ENCODE measurements around the gene BZW2.

Gene BZW2

DNA sequence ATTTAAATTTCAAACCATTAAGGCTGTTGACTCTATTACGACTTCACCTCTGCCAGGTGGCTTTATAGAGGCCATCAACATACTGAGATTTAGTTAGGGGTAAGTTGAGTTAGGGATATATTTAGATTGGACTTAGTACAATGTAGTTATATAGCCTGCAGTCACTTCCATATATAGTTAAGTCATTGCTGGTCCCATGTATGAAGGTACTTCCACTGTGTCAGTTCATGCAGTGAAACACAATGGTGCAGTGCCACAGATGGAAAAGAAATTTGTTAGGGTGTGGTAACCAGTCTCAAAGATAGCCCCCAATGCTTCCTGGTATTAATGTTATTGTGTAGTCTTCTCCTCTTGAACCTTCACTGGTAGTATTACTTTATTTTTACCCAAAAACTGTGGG is 95.0 kb downstream of the BZW2 start:
- peaks cover 35% of the 10 kb centered on the region for H3K4me1 ChIP-seq (ENCODE audit: control insufficient read depth, insufficient read depth, low read length)
- no peak overlapping the region for H3K4me3 ChIP-seq (ENCODE audit: low read length)
- no peak for DNase-seq (ENCODE audit: low read depth)
- no peak overlapping the region for H3K9ac ChIP-seq (ENCODE audit: low read length)
- no peaks in the 10 kb centered on the region for H3K27me3 ChIP-seq (replicated peaks; ENCODE audit: control insufficient read depth, insufficient read depth, low read length)
- no peaks in the 10 kb centered on the region for H3K9me3 ChIP-seq (ENCODE audit: control insufficient read depth, low read length)
- no peaks in the 10 kb centered on the region for H3K36me3 ChIP-seq (ENCODE audit: control insufficient read depth, insufficient read depth, low read length, severe bottlenecking)

DNA sequence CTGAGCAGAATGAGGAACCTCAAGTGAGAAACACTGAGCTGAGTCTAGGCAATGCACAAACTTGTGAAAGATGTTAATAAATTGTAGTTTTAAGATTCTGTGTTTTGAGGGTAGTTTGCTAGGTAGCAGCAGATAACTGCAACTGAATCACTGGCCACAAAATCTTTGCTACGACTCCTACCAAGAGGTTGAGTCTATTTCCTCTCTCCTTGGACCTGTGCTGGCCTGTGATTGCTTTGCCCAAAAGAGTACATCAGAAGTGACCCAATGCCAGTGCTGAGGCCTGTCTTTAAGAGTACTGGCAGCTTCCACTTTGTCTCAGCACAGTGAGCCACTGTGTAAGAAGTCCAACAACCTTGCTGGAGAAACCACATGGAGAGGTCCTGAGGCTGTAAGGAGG is 95.7 kb downstream of the BZW2 start:
- no peak overlapping the region for H3K4me3 ChIP-seq (ENCODE audit: low read length)
- peaks cover 37% of the 10 kb centered on the region for H3K4me1 ChIP-seq (ENCODE audit: control insufficient read depth, insufficient read depth, low read length)
- no peak for DNase-seq (ENCODE audit: low read depth)
- no peaks in the 10 kb centered on the region for H3K27me3 ChIP-seq (replicated peaks; ENCODE audit: control insufficient read depth, insufficient read depth, low read length)
- H3K9ac ChIP-seq (ENCODE audit: low read length) = no peak overlapping the region
- H3K9me3 ChIP-seq (ENCODE audit: control insufficient read depth, low read length) = no peaks in the 10 kb centered on the region
- no peaks in the 10 kb centered on the region for H3K36me3 ChIP-seq (ENCODE audit: control insufficient read depth, insufficient read depth, low read length, severe bottlenecking)

DNA sequence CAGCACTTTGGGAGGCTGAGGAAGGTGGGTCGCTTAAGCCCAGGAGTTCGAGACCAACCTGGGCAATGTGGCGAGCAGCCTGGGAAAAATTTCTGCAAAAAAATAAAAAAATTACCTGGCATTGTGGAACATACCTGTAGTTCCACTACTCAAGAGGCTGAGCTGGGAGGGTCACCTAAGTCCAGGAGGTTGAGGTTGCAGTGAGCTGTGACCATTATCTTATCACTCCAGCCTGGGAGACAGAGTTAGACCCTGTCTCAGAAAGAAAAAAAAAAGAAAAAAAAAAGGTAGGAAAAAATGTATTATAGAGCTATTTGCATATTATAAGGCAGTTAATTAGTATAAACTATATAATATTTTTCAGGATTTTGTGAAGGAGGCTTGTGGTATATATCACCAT is 96.6 kb downstream of the BZW2 start:
- Histone ChIP-seq H3K4me3 (ENCODE audit: low read length) (no peak overlapping the region), H3K9me3 (ENCODE audit: control insufficient read depth, low read length) (no peaks in the 10 kb centered on the region), H3K27me3 (replicated peaks; ENCODE audit: control insufficient read depth, insufficient read depth, low read length) (no peaks in the 10 kb centered on the region), H3K36me3 (ENCODE audit: control insufficient read depth, insufficient read depth, low read length, severe bottlenecking) (no peaks in the 10 kb centered on the region), H3K4me1 (ENCODE audit: control insufficient read depth, insufficient read depth, low read length) (peaks cover 44% of the 10 kb centered on the region), H3K9ac (ENCODE audit: low read length) (no peak overlapping the region)
- DNase-seq (ENCODE audit: low read depth) = no peak

DNA sequence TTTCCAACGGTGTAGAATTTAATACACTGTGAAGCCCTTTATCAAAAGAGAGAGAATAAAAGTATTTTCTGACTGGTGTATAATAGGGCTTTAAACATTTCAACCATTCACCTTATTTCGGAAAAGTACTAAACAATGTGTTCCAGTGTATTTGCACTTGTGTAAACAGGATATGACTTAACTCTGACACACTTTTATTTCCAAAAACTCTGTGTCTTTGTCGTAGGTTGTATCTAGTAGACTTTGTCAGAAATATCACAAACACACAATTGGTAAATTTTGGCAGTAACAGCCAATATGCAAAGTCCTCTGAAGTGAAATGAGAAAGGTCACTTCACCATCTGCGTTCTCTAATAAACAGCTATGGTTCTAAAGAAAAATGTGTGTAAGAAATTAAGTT is 97.3 kb downstream of the BZW2 start:
- no peaks in the 10 kb centered on the region for H3K9me3 ChIP-seq (ENCODE audit: control insufficient read depth, low read length)
- H3K9ac ChIP-seq (ENCODE audit: low read length) = no peak overlapping the region
- no peak overlapping the region for H3K4me3 ChIP-seq (ENCODE audit: low read length)
- no peak for DNase-seq (ENCODE audit: low read depth)
- H3K27me3 ChIP-seq (replicated peaks; ENCODE audit: control insufficient read depth, insufficient read depth, low read length) = no peaks in the 10 kb centered on the region
- H3K4me1 ChIP-seq (ENCODE audit: control insufficient read depth, insufficient read depth, low read length) = peaks cover 44% of the 10 kb centered on the region
- H3K36me3 ChIP-seq (ENCODE audit: control insufficient read depth, insufficient read depth, low read length, severe bottlenecking) = no peaks in the 10 kb centered on the region

DNA sequence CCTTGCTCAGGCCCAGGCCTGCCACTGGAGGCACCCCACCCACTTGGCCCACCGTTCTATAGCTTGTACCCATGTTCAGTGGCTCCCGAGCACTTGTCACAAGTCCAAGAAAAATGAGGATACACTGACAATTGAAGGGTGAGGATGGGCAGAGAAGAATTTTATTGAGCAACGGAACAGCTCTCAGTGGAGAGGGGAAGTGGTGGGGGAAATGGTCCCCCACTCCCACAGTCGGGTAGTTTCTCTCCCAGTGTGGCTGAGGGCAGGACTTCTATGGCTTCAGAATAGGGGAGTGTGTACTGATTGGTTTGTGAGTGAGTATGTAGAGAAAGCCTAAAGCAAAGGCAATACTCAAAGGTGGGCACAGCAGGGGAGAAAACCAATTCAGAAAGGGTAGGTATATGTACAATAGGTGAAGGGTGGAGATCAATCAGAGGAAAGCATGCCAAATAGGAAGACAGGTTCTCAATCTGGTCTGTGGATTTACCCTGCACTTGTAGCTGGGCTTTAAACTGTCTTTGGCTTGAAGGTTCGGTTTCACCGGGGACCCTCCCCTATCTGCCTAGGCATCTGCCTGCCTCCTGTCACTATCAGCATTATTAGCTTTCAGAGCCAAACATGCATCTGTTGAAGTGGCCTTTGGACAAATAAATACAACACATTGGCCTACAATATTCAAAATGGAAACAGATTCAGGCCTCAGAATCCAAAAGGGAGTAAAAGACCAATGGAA is 98.7 kb downstream of the BZW2 start:
- H3K9ac ChIP-seq (ENCODE audit: low read length) = no peak overlapping the region
- no peaks in the 10 kb centered on the region for H3K36me3 ChIP-seq (ENCODE audit: control insufficient read depth, insufficient read depth, low read length, severe bottlenecking)
- no peak for DNase-seq (ENCODE audit: low read depth)
- no peaks in the 10 kb centered on the region for H3K27me3 ChIP-seq (replicated peaks; ENCODE audit: control insufficient read depth, insufficient read depth, low read length)
- H3K4me1 ChIP-seq (ENCODE audit: control insufficient read depth, insufficient read depth, low read length) = peaks cover 41% of the 10 kb centered on the region
- no peak overlapping the region for H3K4me3 ChIP-seq (ENCODE audit: low read length)
- no peaks in the 10 kb centered on the region for H3K9me3 ChIP-seq (ENCODE audit: control insufficient read depth, low read length)

DNA sequence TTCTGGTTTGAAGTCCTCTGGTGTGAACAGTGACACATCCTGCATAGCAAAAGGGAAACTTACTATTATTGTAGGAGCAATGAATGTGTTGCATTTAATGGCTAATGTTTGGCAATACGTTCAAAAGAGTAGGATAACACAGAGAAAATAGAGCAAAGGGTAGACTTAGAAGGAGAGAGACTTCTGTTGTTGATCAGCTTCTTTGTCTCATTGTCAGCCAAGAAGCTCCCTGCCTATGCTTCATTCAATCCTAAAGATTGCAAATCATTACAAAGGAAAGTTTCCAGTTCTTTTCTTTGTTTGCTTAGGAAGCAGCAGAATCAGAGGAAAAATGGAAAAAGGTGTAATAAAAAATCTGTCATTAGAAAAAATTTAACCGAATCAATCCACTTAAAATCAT is 99.7 kb downstream of the BZW2 start:
- no peaks in the 10 kb centered on the region for H3K9me3 ChIP-seq (ENCODE audit: control insufficient read depth, low read length)
- no peak overlapping the region for H3K4me3 ChIP-seq (ENCODE audit: low read length)
- no peaks in the 10 kb centered on the region for H3K27me3 ChIP-seq (replicated peaks; ENCODE audit: control insufficient read depth, insufficient read depth, low read length)
- DNase-seq (ENCODE audit: low read depth) = no peak
- H3K9ac ChIP-seq (ENCODE audit: low read length) = no peak overlapping the region
- H3K36me3 ChIP-seq (ENCODE audit: control insufficient read depth, insufficient read depth, low read length, severe bottlenecking) = no peaks in the 10 kb centered on the region
- H3K4me1 ChIP-seq (ENCODE audit: control insufficient read depth, insufficient read depth, low read length) = peaks cover 31% of the 10 kb centered on the region

DNA sequence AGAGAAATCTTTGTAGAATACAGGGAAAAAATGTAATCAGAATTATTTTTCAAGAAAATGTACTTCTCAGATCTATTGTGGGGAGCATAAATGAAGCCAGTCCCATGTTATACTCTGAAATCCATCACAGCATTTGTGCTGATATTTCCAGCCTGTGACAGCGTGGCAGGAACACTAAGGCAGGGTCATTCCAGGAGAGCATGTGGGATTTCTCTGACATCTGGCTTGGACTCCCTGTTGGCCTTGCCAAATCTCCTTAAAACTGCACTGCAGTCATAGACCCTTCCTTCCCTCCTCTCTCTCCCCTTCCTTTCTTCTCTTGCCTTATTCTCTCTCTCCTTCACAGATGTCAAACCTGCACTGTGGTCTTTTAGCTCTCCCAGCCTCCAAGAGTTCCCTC is 101.1 kb downstream of the BZW2 start:
- H3K36me3 ChIP-seq (ENCODE audit: control insufficient read depth, insufficient read depth, low read length, severe bottlenecking) = no peaks in the 10 kb centered on the region
- no peak overlapping the region for H3K9ac ChIP-seq (ENCODE audit: low read length)
- H3K4me3 ChIP-seq (ENCODE audit: low read length) = no peak overlapping the region
- peaks cover 27% of the 10 kb centered on the region for H3K4me1 ChIP-seq (ENCODE audit: control insufficient read depth, insufficient read depth, low read length)
- DNase-seq (ENCODE audit: low read depth) = no peak
- H3K27me3 ChIP-seq (replicated peaks; ENCODE audit: control insufficient read depth, insufficient read depth, low read length) = no peaks in the 10 kb centered on the region
- no peaks in the 10 kb centered on the region for H3K9me3 ChIP-seq (ENCODE audit: control insufficient read depth, low read length)

DNA sequence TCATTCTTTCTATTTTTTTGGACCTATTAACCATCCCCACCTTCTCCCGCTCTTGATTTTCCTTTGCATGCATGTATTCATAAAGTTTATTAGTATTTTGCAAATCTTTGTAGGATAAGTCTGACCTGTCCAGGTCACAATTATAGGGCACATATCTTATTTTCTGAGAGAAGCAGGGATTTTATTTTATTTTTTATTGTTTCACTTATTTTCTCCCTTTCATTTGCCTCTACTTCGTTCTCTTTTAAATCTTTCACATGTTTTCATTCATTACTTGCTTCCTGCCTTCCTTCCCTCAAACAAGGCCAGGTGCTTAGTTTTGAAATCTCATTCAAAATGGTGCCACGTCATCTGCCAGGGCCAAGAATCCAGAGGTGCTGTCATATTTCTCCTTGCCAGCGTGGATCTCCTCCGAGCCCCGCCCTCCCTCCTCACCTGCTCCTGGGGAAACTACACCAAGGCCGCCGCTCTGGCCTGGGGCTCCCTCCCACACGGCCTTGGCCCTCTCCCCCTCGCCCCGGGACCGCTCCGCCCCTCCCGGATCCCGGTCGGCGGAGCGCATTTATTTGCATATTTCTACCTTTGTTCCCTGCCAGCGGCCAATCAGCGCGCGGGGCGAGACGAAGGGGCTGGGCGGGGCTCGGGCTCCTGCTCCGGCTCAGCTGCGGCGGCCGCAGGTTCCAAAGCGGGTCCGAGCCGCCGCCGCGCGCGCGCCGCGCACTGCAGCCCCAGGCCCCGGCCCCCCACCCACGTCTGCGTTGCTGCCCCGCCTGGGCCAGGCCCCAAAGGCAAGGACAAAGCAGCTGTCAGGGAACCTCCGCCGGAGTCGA is 107.3 kb downstream of the BZW2 start, which contains the start of gene TSPAN13:
Gene TSPAN13, plus strand, starts transcription at position 654 of the 830 bp plus-strand sequence. CDS start 213 bp downstream, outside the sequence.
- Histone ChIP-seq H3K4me1 (ENCODE audit: control insufficient read depth, insufficient read depth, low read length) (no peaks in the 10 kb centered on the region), H3K4me3 (ENCODE audit: low read length) (peak within 1 kb of the TSS; percentile 87), H3K27me3 (replicated peaks; ENCODE audit: control insufficient read depth, insufficient read depth, low read length) (no peaks in the 10 kb centered on the region), H3K9me3 (ENCODE audit: control insufficient read depth, low read length) (no peaks in the 10 kb centered on the region), H3K9ac (ENCODE audit: low read length) (peak within 1 kb of the TSS; percentile 67), H3K36me3 (ENCODE audit: control insufficient read depth, insufficient read depth, low read length, severe bottlenecking) (no peaks in the 10 kb centered on the region)
- peak; percentile 70 for DNase-seq (ENCODE audit: low read depth)

DNA sequence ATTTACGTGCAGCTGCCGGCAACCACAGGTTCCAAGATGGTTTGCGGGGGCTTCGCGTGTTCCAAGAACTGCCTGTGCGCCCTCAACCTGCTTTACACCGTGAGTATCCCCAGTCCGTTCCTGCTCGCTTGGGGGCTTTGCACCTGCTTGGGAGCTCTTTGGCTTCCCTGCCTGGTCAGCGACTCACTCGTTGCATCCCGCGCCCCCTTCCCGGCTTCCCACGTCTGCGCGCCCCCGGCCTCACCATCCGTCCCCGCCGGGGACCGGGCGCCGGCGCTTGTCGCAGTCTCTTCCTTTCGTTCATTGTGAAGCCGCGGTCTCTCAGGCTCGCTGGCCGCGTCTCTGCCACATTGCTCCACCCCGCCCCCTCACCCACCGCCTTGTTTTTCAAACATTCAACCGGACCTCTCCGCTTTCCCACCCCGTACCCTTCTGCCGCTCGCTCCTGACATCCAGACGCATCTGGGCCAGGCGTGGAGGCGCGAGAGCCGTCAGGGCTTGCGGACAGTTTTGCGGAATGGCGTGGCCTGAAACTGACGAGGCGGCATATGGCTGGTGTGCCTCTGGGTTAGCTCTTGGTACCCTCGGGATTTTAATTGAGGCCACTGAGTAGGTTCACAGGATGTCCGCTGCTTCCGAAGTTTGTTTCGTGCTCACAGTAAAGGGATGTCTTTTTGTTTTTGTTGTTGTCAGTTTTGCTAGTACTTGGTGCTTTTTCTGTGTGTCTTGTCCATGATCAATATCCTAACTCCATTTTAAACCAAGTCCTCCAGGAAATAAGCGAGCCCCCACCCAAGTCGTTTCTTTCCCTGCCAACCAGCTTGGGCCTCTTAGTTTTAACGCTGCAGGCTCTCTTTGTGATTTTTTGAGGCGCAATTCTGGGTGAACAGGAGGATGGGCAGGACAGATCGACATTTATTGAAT is 108.2 kb downstream of the BZW2 start:
- no peaks in the 10 kb centered on the region for H3K4me1 ChIP-seq (ENCODE audit: control insufficient read depth, insufficient read depth, low read length)
- H3K4me3 ChIP-seq (ENCODE audit: low read length) = peak overlapping the region; percentile 87
- peak overlapping the region; percentile 67 for H3K9ac ChIP-seq (ENCODE audit: low read length)
- no peaks in the 10 kb centered on the region for H3K36me3 ChIP-seq (ENCODE audit: control insufficient read depth, insufficient read depth, low read length, severe bottlenecking)
- no peaks in the 10 kb centered on the region for H3K9me3 ChIP-seq (ENCODE audit: control insufficient read depth, low read length)
- peak; percentile 55 for DNase-seq (ENCODE audit: low read depth)
- H3K27me3 ChIP-seq (replicated peaks; ENCODE audit: control insufficient read depth, insufficient read depth, low read length) = no peaks in the 10 kb centered on the region

DNA sequence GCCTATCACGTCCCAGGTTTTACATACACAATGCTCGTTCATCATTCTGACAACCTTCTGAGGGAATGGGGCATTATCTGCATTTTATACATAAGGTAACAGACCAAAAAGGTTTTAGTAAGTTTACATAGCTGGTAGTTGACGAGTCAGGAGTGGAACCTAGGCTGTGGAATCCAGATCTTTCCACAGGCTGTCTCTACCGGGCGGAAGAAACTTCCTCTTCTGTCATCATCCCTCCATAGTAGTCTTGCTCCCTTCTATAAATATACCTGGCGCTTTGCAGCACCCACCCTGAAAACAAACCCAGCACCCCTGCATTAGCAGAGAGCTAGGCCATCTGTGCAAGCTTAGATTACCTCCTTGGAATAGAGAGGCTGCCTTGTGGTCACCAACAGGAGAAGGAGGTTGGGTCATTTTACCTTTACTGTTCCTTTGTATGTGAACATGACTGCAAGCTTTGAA is 108.9 kb downstream of the BZW2 start:
- Histone ChIP-seq H3K9ac (ENCODE audit: low read length) (no peak overlapping the region), H3K4me3 (ENCODE audit: low read length) (peak overlapping the region; percentile 87), H3K9me3 (ENCODE audit: control insufficient read depth, low read length) (no peaks in the 10 kb centered on the region), H3K36me3 (ENCODE audit: control insufficient read depth, insufficient read depth, low read length, severe bottlenecking) (no peaks in the 10 kb centered on the region), H3K4me1 (ENCODE audit: control insufficient read depth, insufficient read depth, low read length) (no peaks in the 10 kb centered on the region), H3K27me3 (replicated peaks; ENCODE audit: control insufficient read depth, insufficient read depth, low read length) (no peaks in the 10 kb centered on the region)
- no peak for DNase-seq (ENCODE audit: low read depth)

DNA sequence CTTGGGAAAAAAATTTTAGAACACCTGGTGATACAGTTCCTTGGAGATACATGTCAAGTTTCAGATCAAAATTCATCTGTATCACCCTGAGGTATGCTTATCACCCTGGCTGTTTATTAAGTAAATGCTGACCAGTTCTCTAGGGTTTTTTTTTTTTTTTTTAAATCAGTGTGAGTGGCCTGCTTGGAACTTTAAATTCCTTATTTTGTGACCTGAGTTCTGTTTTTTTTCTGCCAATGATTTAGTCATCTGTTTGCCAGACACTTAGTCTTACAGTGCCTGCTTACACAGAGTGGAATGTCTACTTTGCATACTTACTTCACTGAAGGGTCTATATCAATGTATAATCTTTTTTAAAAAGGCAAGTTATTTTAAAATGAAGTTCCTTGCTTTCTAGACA is 109.4 kb downstream of the BZW2 start:
- no peaks in the 10 kb centered on the region for H3K4me1 ChIP-seq (ENCODE audit: control insufficient read depth, insufficient read depth, low read length)
- no peak overlapping the region for H3K4me3 ChIP-seq (ENCODE audit: low read length)
- H3K9me3 ChIP-seq (ENCODE audit: control insufficient read depth, low read length) = no peaks in the 10 kb centered on the region
- no peaks in the 10 kb centered on the region for H3K27me3 ChIP-seq (replicated peaks; ENCODE audit: control insufficient read depth, insufficient read depth, low read length)
- peak; percentile 27 for DNase-seq (ENCODE audit: low read depth)
- no peaks in the 10 kb centered on the region for H3K36me3 ChIP-seq (ENCODE audit: control insufficient read depth, insufficient read depth, low read length, severe bottlenecking)
- H3K9ac ChIP-seq (ENCODE audit: low read length) = no peak overlapping the region

All from adipocyte (in vitro differentiated cells).